Measurements from ENCODE around the gene C9orf57.
A peak's percentile ranks its signal among the peaks of the same experiment; 100 is the strongest.
"Not testable (repeated sequence)": the region's sequence is repeated elsewhere in the genome, so short reads cannot be mapped to it uniquely, and the experiment has no call there.

The C9orf57 gene

DNA sequence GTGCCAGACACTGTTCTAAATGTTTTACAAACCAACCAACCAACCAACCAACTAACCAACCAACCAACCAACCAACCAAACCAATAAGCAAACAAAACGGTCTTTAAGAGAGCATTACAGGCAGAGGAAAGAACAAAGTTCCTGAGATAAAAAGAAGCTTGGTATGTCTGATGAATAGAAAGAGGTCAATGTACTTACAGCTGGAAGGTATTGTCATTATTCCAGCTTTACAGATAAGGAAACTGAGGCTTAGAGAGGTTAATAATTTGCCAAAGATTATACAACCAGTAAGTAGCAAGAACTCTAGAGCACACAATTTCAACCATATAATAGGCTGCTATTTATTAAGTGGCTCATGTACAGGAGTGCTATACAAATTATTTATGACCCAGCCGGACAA, 29.6 kb downstream of the C9orf57 start:
- no peak overlapping the region for H3K4me2 ChIP-seq
- H3K27me3 ChIP-seq, result no peaks in the 10 kb centered on the region
- 0 out of 2 replicates have a peak, but pooled peaks cover under 1% of the 10 kb centered on the region for H3K4me1 ChIP-seq
- no peaks in the 10 kb centered on the region for H4K20me1 ChIP-seq
- no peak for TF ChIP-seq Cebpa-rat (IDR thresholded peaks at IDR 0.05)
- H3K36me3 ChIP-seq, result no peaks in the 10 kb centered on the region
- H3K9ac ChIP-seq, result no peak overlapping the region
- H3K9me3 ChIP-seq, result no peaks in the 10 kb centered on the region
- H3K4me3 ChIP-seq, result no peak overlapping the region
- no peak overlapping the region for H3K27ac ChIP-seq

DNA sequence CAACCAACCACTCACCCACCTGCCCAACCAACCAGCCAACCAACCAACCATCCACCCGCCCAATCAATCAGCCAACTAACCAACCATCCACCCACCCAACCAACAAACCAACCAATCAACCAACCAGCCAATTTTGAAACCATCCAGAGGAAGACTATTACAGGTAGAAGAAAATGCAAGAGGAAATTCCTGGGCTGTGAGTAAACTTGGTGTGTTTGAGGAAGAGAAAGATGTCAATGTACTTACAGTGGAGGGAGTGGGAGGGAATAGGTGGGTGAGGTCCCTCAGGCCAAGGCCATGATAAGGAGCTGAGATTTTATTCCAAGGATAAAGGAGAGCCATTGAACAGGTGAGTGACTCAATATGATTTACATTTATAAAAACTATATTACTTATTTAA, 30.4 kb downstream of the C9orf57 start:
- Histone ChIP-seq H3K27ac (no peak overlapping the region), H3K4me2 (no peak overlapping the region), H4K20me1 (no peaks in the 10 kb centered on the region), H3K9ac (no peak overlapping the region), H3K4me1 (peaks cover 8% of the 10 kb centered on the region; the same call in 1 of the 2 replicates), H3K27me3 (no peaks in the 10 kb centered on the region), H3K4me3 (no peak overlapping the region), H3K36me3 (no peaks in the 10 kb centered on the region), H3K9me3 (no peaks in the 10 kb centered on the region)
- no peak for TF ChIP-seq Cebpa-rat (IDR thresholded peaks at IDR 0.05)

DNA sequence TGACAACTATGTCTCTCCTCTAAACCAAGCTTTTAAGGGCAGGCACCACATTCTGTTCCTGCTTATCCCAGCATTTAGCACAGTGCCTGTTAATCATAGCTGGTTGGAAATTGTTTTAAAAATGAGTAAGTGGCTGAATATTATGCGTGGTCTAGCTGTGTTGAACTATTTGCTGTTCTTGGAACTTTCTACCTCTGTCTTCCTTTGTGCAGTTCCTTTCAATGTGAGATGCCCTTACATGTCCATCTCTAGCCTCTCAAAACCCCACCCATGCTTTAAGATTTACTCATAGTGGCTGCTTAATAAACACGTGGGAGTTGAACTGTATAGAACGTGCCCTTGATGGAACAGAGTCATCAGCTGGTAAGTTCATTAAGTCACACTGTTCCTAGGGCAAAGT, 34.5 kb downstream of the C9orf57 start:
- Histone ChIP-seq H3K27ac (no peak overlapping the region), H3K27me3 (no peaks in the 10 kb centered on the region), H3K9ac (no peak overlapping the region), H3K9me3 (no peaks in the 10 kb centered on the region), H4K20me1 (no peaks in the 10 kb centered on the region), H3K36me3 (no peaks in the 10 kb centered on the region), H3K4me2 (no peak overlapping the region), H3K4me3 (no peak overlapping the region), H3K4me1 (peaks cover 11% of the 10 kb centered on the region; the same call in 1 of the 2 replicates)
- TF ChIP-seq Cebpa-rat (IDR thresholded peaks at IDR 0.05), result no peak

DNA sequence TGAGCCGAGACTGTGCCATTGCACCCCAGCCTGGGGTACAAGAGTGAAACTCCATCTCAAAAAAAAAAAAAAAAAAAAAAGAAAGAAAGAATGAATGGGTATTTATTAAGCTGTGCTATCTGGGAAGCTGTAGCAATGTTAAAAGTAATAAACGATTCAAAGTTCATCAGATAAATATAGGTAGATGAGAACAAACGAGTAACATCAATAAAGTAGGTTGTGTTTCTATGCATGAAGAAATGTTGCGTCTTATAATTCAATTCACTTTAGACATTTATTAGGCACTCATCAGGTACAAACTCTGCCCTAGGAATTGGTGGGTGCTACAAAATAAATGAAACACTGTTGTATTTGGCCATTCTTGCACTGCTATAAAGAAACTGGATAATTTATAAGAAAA, 36.8 kb downstream of the C9orf57 start:
- Histone ChIP-seq H3K4me2 (no peak overlapping the region), H3K9me3 (no peaks in the 10 kb centered on the region), H3K4me1 (peaks cover 11% of the 10 kb centered on the region; the same call in 1 of the 2 replicates), H3K27ac (no peak overlapping the region), H3K36me3 (no peaks in the 10 kb centered on the region), H3K9ac (no peak overlapping the region), H3K27me3 (no peaks in the 10 kb centered on the region), H4K20me1 (no peaks in the 10 kb centered on the region), H3K4me3 (no peak overlapping the region)
- no peak for TF ChIP-seq Cebpa-rat (IDR thresholded peaks at IDR 0.05)

DNA sequence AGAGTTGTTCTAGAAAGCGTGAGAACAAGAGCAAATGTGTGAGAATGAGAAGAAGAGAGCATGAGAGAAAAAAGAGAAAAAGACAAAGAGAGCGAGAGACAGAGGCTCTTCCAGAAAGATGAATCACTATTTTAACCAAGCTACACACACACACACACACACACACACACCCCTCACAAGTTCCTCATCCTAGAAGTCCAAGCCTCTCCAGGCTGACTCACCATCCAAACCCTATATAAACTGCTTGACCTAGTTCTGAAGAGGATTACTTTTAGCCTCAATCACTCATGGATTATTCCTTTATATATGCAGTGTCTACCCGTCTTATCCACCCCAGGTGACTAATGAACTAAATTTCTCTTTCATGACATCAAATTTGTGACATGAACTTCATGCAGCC, 37.6 kb downstream of the C9orf57 start:
- no peak overlapping the region for H3K4me3 ChIP-seq
- H3K27me3 ChIP-seq, result no peaks in the 10 kb centered on the region
- no peak overlapping the region for H3K9ac ChIP-seq
- H3K27ac ChIP-seq, result no peak overlapping the region
- H3K9me3 ChIP-seq, result no peaks in the 10 kb centered on the region
- no peak overlapping the region for H3K4me2 ChIP-seq
- no peaks in the 10 kb centered on the region for H4K20me1 ChIP-seq
- H3K4me1 ChIP-seq, result peaks cover 11% of the 10 kb centered on the region; the same call in 1 of the 2 replicates
- no peaks in the 10 kb centered on the region for H3K36me3 ChIP-seq
- TF ChIP-seq Cebpa-rat (IDR thresholded peaks at IDR 0.05), result no peak

DNA sequence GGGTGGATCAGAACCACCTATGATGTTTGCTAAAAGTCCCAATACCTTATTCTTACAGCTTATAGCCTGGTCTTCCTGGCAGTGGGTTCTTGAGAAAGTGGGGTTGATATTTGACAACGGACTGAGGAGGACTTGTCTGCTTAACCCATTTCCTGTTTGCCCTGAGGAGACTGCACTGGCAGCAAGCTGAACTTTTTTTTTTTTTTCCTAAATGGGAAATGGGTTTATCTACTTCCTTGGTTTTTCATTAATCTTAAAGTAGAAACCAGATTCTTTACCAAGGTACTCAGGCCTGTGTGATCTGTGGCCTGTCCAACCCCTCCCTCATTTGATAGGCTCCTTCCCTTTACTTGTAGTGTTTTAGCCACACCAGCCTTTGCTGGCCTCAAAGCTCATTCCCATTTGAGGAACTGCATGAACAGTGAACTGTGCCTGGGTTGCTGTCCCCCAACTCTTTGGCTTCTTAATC, 47.1 kb downstream of the C9orf57 start:
- H3K4me1 ChIP-seq, result peaks cover 14% of the 10 kb centered on the region
- H3K4me2 ChIP-seq, result peak overlapping the region; percentile 31
- TF ChIP-seq Cebpa-rat (IDR thresholded peaks at IDR 0.05), result no peak
- H3K36me3 ChIP-seq, result no peaks in the 10 kb centered on the region
- H3K27ac ChIP-seq, result no peak overlapping the region
- H3K9me3 ChIP-seq, result no peaks in the 10 kb centered on the region
- no peak overlapping the region for H3K9ac ChIP-seq
- H3K27me3 ChIP-seq, result no peaks in the 10 kb centered on the region
- no peaks in the 10 kb centered on the region for H4K20me1 ChIP-seq
- H3K4me3 ChIP-seq, result no peak overlapping the region

DNA sequence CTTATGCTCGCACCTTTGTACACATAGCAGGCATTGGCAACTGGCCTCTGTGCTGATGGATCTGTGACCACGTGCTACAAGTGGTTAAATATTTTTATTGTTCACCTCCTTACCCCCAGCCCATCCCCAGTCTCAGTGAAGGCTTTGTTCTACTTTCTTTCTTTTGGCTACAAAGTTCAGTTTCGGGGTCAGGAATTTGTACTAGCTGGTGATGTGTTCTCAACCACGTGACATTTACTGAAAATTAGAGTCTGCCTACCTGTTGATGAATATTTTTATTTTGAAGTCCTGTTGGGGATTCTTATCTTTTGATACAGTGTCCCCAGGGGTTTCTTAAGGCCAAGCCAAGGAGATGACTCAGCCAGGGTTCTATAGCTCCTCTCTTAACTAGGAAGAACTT, 47.8 kb downstream of the C9orf57 start:
- no peaks in the 10 kb centered on the region for H4K20me1 ChIP-seq
- no peaks in the 10 kb centered on the region for H3K27me3 ChIP-seq
- no peak overlapping the region for H3K9ac ChIP-seq
- no peak overlapping the region for H3K27ac ChIP-seq
- peaks cover 14% of the 10 kb centered on the region for H3K4me1 ChIP-seq
- no peak for TF ChIP-seq Cebpa-rat (IDR thresholded peaks at IDR 0.05)
- H3K36me3 ChIP-seq, result no peaks in the 10 kb centered on the region
- no peaks in the 10 kb centered on the region for H3K9me3 ChIP-seq
- H3K4me3 ChIP-seq, result no peak overlapping the region
- H3K4me2 ChIP-seq, result no peak overlapping the region

DNA sequence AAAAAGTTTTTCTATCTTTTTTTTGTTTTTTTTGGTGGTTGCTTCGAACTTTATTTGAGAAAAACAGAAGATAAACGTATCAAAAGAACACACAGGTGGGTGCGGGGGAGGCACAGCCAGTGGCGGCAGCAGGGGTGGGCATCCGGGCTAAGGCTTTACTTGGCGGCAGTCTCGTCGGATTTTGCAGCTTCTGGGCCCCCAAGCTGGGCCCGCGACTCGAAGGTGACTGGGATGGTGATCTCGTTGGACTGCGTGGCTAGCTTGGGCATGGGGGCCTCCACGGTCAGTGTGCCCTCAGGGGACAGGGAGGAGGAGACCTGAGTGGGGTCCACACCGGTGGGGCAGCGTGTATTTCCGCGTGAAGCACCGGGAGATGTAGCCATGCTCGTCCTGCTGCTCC, 52.7 kb downstream of the C9orf57 start:
- not testable (repeated sequence) for H4K20me1 ChIP-seq, H3K27ac ChIP-seq, H3K4me1 ChIP-seq, H3K36me3 ChIP-seq, H3K4me3 ChIP-seq, H3K4me2 ChIP-seq, H3K9me3 ChIP-seq, H3K9ac ChIP-seq, H3K27me3 ChIP-seq

DNA sequence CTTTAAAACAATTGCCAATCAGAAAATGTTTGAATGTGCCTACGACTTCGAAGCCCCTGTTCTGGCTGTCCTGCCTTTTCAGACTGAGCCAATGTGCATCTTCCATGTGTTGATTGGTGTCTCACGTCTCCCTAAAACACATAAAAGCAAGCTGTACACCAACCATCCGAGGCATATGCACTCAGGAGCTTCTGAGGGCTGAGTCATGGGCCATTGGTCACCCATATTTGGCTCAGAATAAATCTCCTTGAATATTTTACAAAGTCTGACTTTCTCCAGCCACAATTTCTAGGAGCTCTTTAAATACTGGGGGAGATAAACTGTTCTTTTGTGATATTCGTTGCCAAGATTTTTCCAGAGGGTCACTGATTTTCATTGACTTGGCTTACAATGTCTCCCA, 53.9 kb downstream of the C9orf57 start:
- Histone ChIP-seq H3K9ac (no peak overlapping the region), H3K9me3 (0 out of 2 replicates have a peak, but pooled peaks cover 7% of the 10 kb centered on the region), H3K36me3 (no peaks in the 10 kb centered on the region), H3K4me2 (peak overlapping the region; percentile 13; the same call in 1 of the 2 replicates), H3K27ac (no peak overlapping the region), H3K27me3 (no peaks in the 10 kb centered on the region), H4K20me1 (no peaks in the 10 kb centered on the region), H3K4me1 (0 out of 2 replicates have a peak, but pooled peaks cover 4% of the 10 kb centered on the region), H3K4me3 (no peak overlapping the region)
- no peak for TF ChIP-seq Cebpa-rat (IDR thresholded peaks at IDR 0.05)

DNA sequence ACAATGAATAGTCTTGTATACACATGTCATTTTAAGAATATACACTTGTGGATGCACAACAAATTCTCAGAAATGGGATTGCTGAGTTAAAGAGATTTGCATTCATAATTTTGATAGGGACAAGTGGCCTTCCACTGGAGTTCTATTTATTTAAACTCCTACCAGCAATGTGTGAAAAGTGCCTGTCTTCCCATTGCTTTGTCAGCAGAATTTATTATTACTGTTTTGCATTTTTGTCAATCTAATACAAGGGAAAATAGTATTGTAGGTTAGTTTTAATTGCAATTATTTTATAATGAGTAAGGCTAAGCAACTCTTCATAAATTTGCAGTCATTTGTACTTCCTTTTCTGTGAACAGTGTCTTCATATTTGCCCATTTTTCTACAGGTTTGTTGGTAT, 55.0 kb downstream of the C9orf57 start:
- no peak overlapping the region for H3K4me2 ChIP-seq
- no peak overlapping the region for H3K4me3 ChIP-seq
- H3K27me3 ChIP-seq, result no peaks in the 10 kb centered on the region
- H3K27ac ChIP-seq, result no peak overlapping the region
- H3K9ac ChIP-seq, result no peak overlapping the region
- H3K9me3 ChIP-seq, result peaks cover 18% of the 10 kb centered on the region
- no peaks in the 10 kb centered on the region for H4K20me1 ChIP-seq
- H3K4me1 ChIP-seq, result 0 out of 2 replicates have a peak, but pooled peaks cover 4% of the 10 kb centered on the region
- no peak for TF ChIP-seq Cebpa-rat (IDR thresholded peaks at IDR 0.05)
- H3K36me3 ChIP-seq, result peaks cover 5% of the 10 kb centered on the region; the same call in 1 of the 2 replicates
